Kidney epithelial cell (primary cell): Measurements from ENCODE around the gene TP53BP2. TPM values are rescaled to one million over a fixed set of nuclear protein-coding genes. Genes with fewer than 3 reads are reported as not detected.
A peak's percentile ranks its signal among the peaks of the same experiment; 100 is the strongest.

Source experiments
- DNase-seq: peaks from one replicate; pipeline ENCODE4 v3.0.0-alpha.2; 2010; ENCODE audit warnings: low read depth
- H3K27me3 ChIP-seq: 2 replicates; pipeline ENCODE4 v1.6.0; 2011; ENCODE audit warnings: low read length; ENCODE audit not compliant: control insufficient read depth, insufficient read depth
- H3K36me3 ChIP-seq: 2 replicates; pipeline ENCODE4 v1.5.1; 2011; ENCODE audit warnings: low read length; ENCODE audit not compliant: control insufficient read depth, insufficient read depth
- H3K4me3 ChIP-seq: 2 replicates; pipeline ENCODE4 v1.5.1; 2011; ENCODE audit warnings: low read depth, mild to moderate bottlenecking, control low read depth, low read length
- CTCF ChIP-seq: IDR thresholded peaks from 2 replicates; pipeline ENCODE4 v1.5.1; 2011; ENCODE audit warnings: mild to moderate bottlenecking, moderate library complexity, low read length, control low read depth, inconsistent platforms; ENCODE audit not compliant: insufficient read depth, poor library complexity, severe bottlenecking
- total RNA-seq: library from RNA; depleted of rRNA; stranded (reverse); fragments of >200 nt; gene quantifications from 2 replicates; pipeline ENCODE4 v1.2.3, GENCODE V29; 2015

TP53BP2 gene
- total RNA-seq, 1 donor from 2014 or later: 97.1 TPM

- Histone ChIP-seq H3K36me3 (peaks cover 5% of the 10 kb centered on the region), H3K27me3 (no peaks in the 10 kb centered on the region), H3K4me3 (no peak overlapping the region)
- TF ChIP-seq CTCF: no peak
- DNase-seq: no peak
Observed at GRCh38 chr1:223752721-223753515, 92.8 kb downstream of the TP53BP2 start.

- no peak for DNase-seq
- no peak for TF ChIP-seq CTCF
- Histone ChIP-seq H3K4me3 (no peak overlapping the region), H3K27me3 (no peaks in the 10 kb centered on the region), H3K36me3 (peaks cover 9% of the 10 kb centered on the region)
Observed at GRCh38 chr1:223751696-223752095, 94.1 kb downstream of the TP53BP2 start.

GRCh38 chr1:223750730-223751570 is 94.8 kb downstream of the TP53BP2 start:
- TF ChIP-seq CTCF: no peak
- DNase-seq: no peak
- Histone ChIP-seq H3K4me3 (no peak overlapping the region), H3K27me3 (no peaks in the 10 kb centered on the region), H3K36me3 (peaks cover 8% of the 10 kb centered on the region)

GRCh38 chr1:223748773-223749733 is 96.7 kb downstream of the TP53BP2 start:
- peak; percentile 55 for TF ChIP-seq CTCF
- H3K4me3 ChIP-seq: no peak overlapping the region
- DNase-seq: no peak
- no peaks in the 10 kb centered on the region for H3K27me3 ChIP-seq
- peaks cover 6% of the 10 kb centered on the region for H3K36me3 ChIP-seq

GRCh38 chr1:223748405-223748772 is 97.4 kb downstream of the TP53BP2 start:
- TF ChIP-seq CTCF: no peak
- no peak for DNase-seq
- Histone ChIP-seq H3K36me3 (peaks cover 6% of the 10 kb centered on the region), H3K27me3 (no peaks in the 10 kb centered on the region), H3K4me3 (no peak overlapping the region)
